Ammon's horn (tissue), 1 donor: ENCODE data around the gene FBXW12.
A peak's percentile ranks its signal among the peaks of the same experiment; 100 is the strongest.
"Not testable (repeated sequence)": the region's sequence is repeated elsewhere in the genome, so short reads cannot be mapped to it uniquely, and the experiment has no call there.

Source experiments
- DNase-seq: peaks from one replicate; pipeline ENCODE4 v3.0.0-alpha.2; 2016; ENCODE audit warnings: low spot score

Gene FBXW12

GRCh38 chr3:48372862-48373435 lies 930 bp downstream of the FBXW12 start:
- DNase-seq: no peak

- DNase-seq: no peak
These were observed 15.6 kb downstream of the FBXW12 start for GRCh38 chr3:48387634-48388033.

- no peak for DNase-seq
These were observed 16.9 kb downstream of the FBXW12 start for GRCh38 chr3:48388966-48389365.

- no peak for DNase-seq
These were observed 22.4 kb downstream of the FBXW12 start for GRCh38 chr3:48394391-48394790.

GRCh38 chr3:48395714-48396113 lies 23.7 kb downstream of the FBXW12 start:
- no peak for DNase-seq

GRCh38 chr3:48397767-48398681 lies 26.0 kb downstream of the FBXW12 start:
- DNase-seq: no peak

GRCh38 chr3:48398701-48399386 lies 26.8 kb downstream of the FBXW12 start:
- DNase-seq: no peak

- peak; percentile 2 for DNase-seq
These were observed 27.6 kb downstream of the FBXW12 start for GRCh38 chr3:48399387-48400172.

- DNase-seq: peak; percentile 87
These were observed 28.9 kb downstream of the FBXW12 start for GRCh38 chr3:48400824-48401433.

GRCh38 chr3:48401434-48401901 lies 29.4 kb downstream of the FBXW12 start:
- not testable (repeated sequence) for DNase-seq

- peak; percentile 30 for DNase-seq
These were observed 30.3 kb downstream of the FBXW12 start for GRCh38 chr3:48402281-48402732.

- no peak for DNase-seq
These were observed 30.9 kb downstream of the FBXW12 start for GRCh38 chr3:48402907-48403306.

- DNase-seq: no peak
These were observed 31.8 kb downstream of the FBXW12 start for GRCh38 chr3:48403533-48404439.

GRCh38 chr3:48404440-48405342 lies 32.7 kb downstream of the FBXW12 start:
- DNase-seq: peak; percentile 6

GRCh38 chr3:48405343-48405881 lies 33.4 kb downstream of the FBXW12 start:
- peak; percentile 5 for DNase-seq

GRCh38 chr3:48405971-48406370 lies 34.0 kb downstream of the FBXW12 start:
- no peak for DNase-seq

- DNase-seq: no peak
These were observed 34.7 kb downstream of the FBXW12 start for GRCh38 chr3:48406443-48407431.
